ENCODE data around the gene PLA2G1B.

DNA sequence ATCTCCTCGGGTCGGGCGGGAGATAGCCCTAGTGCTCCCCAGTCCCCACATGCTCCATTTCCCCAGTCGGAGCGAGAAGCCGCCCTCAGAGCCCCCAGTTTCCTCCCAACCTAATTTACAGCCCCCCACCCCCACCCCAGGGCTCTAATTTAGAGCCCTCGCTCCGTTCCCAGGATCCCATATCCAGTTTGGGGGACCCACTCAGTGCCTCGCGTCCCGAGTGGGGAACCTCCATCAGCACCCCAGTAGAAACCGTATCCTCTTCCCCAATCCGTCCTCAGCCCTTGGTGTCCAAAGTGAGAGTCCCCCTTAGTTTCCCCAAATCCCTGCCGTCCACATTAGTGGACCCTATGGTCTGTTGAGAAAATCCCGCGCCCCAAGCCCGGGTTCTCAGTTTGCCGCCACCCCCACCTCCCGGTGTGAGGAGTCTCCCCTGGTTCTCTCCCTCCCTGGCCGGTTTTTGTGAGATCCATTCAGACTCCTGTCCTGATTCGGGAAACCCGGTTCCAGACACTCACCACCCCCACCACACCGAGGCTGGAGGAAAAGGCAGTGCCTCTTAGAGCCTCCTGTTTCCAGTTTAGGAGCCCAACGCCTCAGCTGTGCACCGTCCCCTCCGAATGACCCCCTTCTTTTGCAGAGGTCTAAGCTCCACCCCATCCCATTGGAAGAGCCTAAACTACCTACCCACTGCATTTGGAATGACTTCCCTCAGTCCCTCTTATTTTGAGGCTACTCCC is 42.2 kb upstream of the PLA2G1B start:
- TF ChIP-seq SIN3A (IDR thresholded peaks at IDR 0.05; ENCODE audit: borderline replicate concordance, insufficient read depth, low read length): no peak
- no peak for TF ChIP-seq POLR2AphosphoS5 (IDR thresholded peaks at IDR 0.05; ENCODE audit: low read depth, low read length)
